GM19328 (cell line): ENCODE results near the gene TINCR.

Experiments
- ATAC-seq: cut with Tn5 transposase; IDR thresholded peaks from one replicate; pipeline ENCODE4 v1.9.1; 2021; ENCODE audit warnings: mild to moderate bottlenecking, moderate library complexity; ENCODE audit not compliant: unreplicated experiment

The TINCR gene

DNA sequence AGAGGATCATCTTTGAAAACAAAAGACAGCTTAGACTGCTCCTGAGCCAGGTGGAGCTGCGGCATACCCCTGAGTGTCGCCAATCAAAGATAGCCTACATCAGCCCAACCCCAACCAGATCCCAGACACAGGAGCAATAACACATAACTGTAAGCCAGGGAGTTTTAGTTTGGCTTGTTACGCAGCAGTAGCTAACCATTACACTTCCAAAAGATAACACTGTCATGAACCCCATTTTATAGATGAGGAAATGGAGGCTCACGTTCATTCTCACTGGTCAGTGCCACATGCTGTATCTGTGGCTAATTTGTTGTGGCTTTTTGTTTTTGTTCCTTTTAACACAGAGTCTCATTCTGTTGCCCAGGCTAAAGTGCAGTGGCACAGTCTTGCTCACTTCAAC is 47.3 kb downstream of the TINCR start:
- no peak for ATAC-seq

- no peak for ATAC-seq
These were observed 48.7 kb downstream of the TINCR start for GRCh38 chr19:5519076-5519475.

DNA sequence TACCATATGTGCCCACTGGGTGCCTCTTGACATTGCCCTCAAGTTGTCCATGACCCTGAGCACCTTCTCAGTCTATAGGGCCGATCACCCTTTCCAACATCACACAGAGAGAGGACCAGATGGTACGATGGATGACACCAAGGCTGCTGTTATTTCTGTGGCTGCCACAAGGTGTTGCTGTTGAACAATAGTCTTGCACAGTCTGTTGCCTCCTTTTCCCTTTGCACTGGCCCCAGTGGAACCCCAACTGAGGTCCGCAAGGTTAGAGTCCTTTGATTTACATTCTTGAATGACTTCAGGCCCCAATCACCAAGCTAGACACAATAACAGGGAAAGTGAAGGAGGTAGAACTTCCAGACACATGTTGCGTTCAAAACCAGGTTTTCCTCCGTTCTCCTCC is 52.0 kb downstream of the TINCR start:
- ATAC-seq = no peak

DNA sequence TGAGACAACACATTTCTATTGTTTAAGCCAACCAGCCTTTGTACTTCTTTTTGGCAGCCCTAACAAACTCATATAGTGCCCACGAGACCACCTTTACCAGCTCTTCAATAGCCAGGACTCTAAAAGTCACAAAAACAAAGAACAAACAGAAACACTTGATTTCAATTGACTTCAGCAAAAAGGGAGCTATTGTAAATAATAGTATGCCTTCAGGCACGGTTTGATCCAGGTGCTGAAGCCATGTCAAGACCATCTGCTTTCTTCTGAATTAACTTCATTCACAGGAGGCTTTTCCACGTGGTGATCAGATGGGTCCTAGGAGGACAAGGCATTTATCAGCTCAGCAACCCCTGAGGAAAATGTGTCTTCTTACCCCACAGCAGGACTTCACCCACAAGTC is 53.8 kb downstream of the TINCR start:
- no peak for ATAC-seq

GRCh38 chr19:5512715-5513114 is 55.0 kb downstream of the TINCR start:
- ATAC-seq = no peak
